SK-N-SH (cell line): ENCODE data around the gene KRTAP10-8. TPM values are rescaled to one million over a fixed set of nuclear protein-coding genes. Genes with fewer than 3 reads are reported as not detected.

ENCODE experiments used
- CTCF ChIA-PET: fragments of 300-600, 350-600 bp; formaldehyde crosslinking; extraction: SDS; loops from one replicate; lab custom pipeline; 2021; lab: Yijun Ruan, JAX
- POLR2A ChIA-PET: fragments of 350-600 bp; sonication (Branson Sonifier 250); formaldehyde crosslinking; extraction: SDS; loops from one replicate; lab custom pipeline; 2020; ENCODE audit warnings: antibody characterized with exemption, inconsistent platforms; lab: Yijun Ruan, JAX
- DNase-seq: peaks from one replicate; pipeline ENCODE4 v3.0.0; 2012
- H2AFZ ChIP-seq: fragments of 200-600 bp; sonication (generic); 2 replicates; pipeline ENCODE4 v1.8.1; 2016; ENCODE audit warnings: antibody characterized with exemption, mild to moderate bottlenecking, low read depth
- H3F3A ChIP-seq: fragments of 200-600 bp; sonication (generic); replicated peaks from 2 replicates; pipeline ENCODE3; 2016; ENCODE audit warnings: antibody characterized with exemption, mild to moderate bottlenecking; ENCODE audit not compliant: insufficient read depth
- H3K27ac ChIP-seq, 2 experiments: fragments of 200-500 bp in 1 of 2; fragments of 200-600 bp in 1 of 2; sonication (Bioruptor generic) in 1 of 2; sonication (generic), shearing (Covaris generic) in 1 of 2; 2 replicates each; pipeline versions ENCODE4 v1.5.1 to v1.6.1; 2014 to 2016; ENCODE audit warnings: low read depth in 2 of 2, inconsistent platforms in 1 of 2, low read length in 1 of 2, mild to moderate bottlenecking in 1 of 2, mixed read lengths in 1 of 2
- H3K27me3 ChIP-seq: fragments of 200-600 bp; sonication (generic), shearing (Covaris generic); 2 replicates; pipeline ENCODE4 v1.6.1; 2016; ENCODE audit warnings: mixed run types; ENCODE audit not compliant: insufficient read depth
- H3K36me3 ChIP-seq, 2 experiments: fragments of 200-500 bp in 1 of 2; fragments of 200-600 bp in 1 of 2; sonication (Bioruptor generic) in 1 of 2; sonication (generic) in 1 of 2; replicated peaks in 1 of 2; 2 replicates each; pipeline versions ENCODE3 to v1.5.1; 2014 to 2016; ENCODE audit warnings: low read length in 1 of 2, mild to moderate bottlenecking in 1 of 2; ENCODE audit not compliant: insufficient read depth in 2 of 2, control insufficient read depth in 1 of 2
- H3K4me1 ChIP-seq, 2 experiments: fragments of 200-500 bp in 1 of 2; fragments of 200-600 bp in 1 of 2; sonication (Bioruptor generic) in 1 of 2; sonication (generic), shearing (Covaris generic) in 1 of 2; 2 replicates each; pipeline versions ENCODE4 v1.5.1 to v1.6.1; 2014 to 2016; ENCODE audit warnings: low read depth in 1 of 2, low read length in 1 of 2, mixed run types in 1 of 2; ENCODE audit not compliant: insufficient read depth in 2 of 2, control insufficient read depth in 1 of 2
- H3K4me2 ChIP-seq: fragments of 200-600 bp; sonication (generic), shearing (Covaris generic); 2 replicates; pipeline ENCODE4 v1.6.1; 2017; ENCODE audit warnings: mixed run types
- H3K4me3 ChIP-seq, 2 experiments: fragments of 200-500 bp in 1 of 2; fragments of 200-600 bp in 1 of 2; sonication (Bioruptor generic) in 1 of 2; sonication (generic), shearing (Covaris generic) in 1 of 2; 2 replicates each; pipeline versions ENCODE4 v1.5.1 to v1.8.1; 2014 to 2016; ENCODE audit warnings: low read depth in 2 of 2, inconsistent platforms in 1 of 2, low read length in 1 of 2, mild to moderate bottlenecking in 1 of 2, mixed read lengths in 1 of 2, moderate library complexity in 1 of 2
- H3K79me2 ChIP-seq: fragments of 200-600 bp; sonication (generic); 2 replicates; pipeline ENCODE4 v1.8.1; 2017; ENCODE audit warnings: mild to moderate bottlenecking; ENCODE audit not compliant: insufficient read depth
- H3K9ac ChIP-seq: fragments of 200-600 bp; sonication (generic); 2 replicates; pipeline ENCODE4 v1.6.1; 2017; ENCODE audit warnings: mixed run types
- H3K9me2 ChIP-seq: fragments of 200-600 bp; sonication (generic); 2 replicates; pipeline ENCODE4 v1.6.1; 2017; ENCODE audit warnings: mixed run types
- H3K9me3 ChIP-seq: fragments of 200-600 bp; sonication (generic); 2 replicates; pipeline ENCODE4 v1.6.1; 2017; ENCODE audit warnings: mixed run types, mild to moderate bottlenecking, moderate library complexity
- H4K20me1 ChIP-seq: fragments of 200-600 bp; sonication (generic); 2 replicates; pipeline ENCODE4 v1.6.1; 2017; ENCODE audit warnings: mild to moderate bottlenecking, mixed run types; ENCODE audit not compliant: insufficient read depth
- EP300 ChIP-seq, 2 experiments: IDR thresholded peaks; 2 replicates each; pipeline versions ENCODE4 v1.4.0 to v1.6.1; 2012; ENCODE audit warnings: borderline replicate concordance in 1 of 2, low read depth in 1 of 2, low read length in 1 of 2
- EZH2phosphoT487 ChIP-seq: fragments of 200-600 bp; sonication (generic); IDR thresholded peaks from 2 replicates; pipeline ENCODE4 v1.6.1; 2017; ENCODE audit warnings: low read depth, mixed run types, mild to moderate bottlenecking, antibody characterized with exemption, moderate library complexity, borderline replicate concordance
- FOSL2 ChIP-seq: IDR thresholded peaks from 2 replicates; pipeline ENCODE4 v1.4.0; 2012; ENCODE audit warnings: low read depth, mild to moderate bottlenecking, moderate library complexity, borderline replicate concordance
- FOXJ3 ChIP-seq: sonication (generic); formaldehyde crosslinking; IDR thresholded peaks from 2 replicates; pipeline ENCODE4 v1.5.1; 2020; ENCODE audit warnings: mild to moderate bottlenecking, missing genetic modification reagents
- FOXM1 ChIP-seq: IDR thresholded peaks from 2 replicates; pipeline ENCODE4 v1.4.0; 2012; ENCODE audit warnings: low read depth, mild to moderate bottlenecking
- GABPA ChIP-seq: IDR thresholded peaks from 2 replicates; pipeline ENCODE4 v1.4.0; 2012; ENCODE audit warnings: low read depth, mild to moderate bottlenecking
- JUND ChIP-seq: IDR thresholded peaks from 2 replicates; pipeline ENCODE4 v1.4.0; 2012
- MXI1 ChIP-seq: IDR thresholded peaks from 2 replicates; pipeline ENCODE4 v1.6.1; 2012; ENCODE audit warnings: mild to moderate bottlenecking, low read depth, low read length, improper control_type of control experiment
- NFIC ChIP-seq: IDR thresholded peaks from 2 replicates; pipeline ENCODE4 v1.4.0; 2012; ENCODE audit warnings: borderline replicate concordance
- NRF1 ChIP-seq: IDR thresholded peaks from 2 replicates; pipeline ENCODE4 v1.6.1; 2012; ENCODE audit warnings: low read depth, mild to moderate bottlenecking, low read length
- RAD21 ChIP-seq: IDR thresholded peaks from 2 replicates; pipeline ENCODE4 v1.6.1; 2012; ENCODE audit warnings: mild to moderate bottlenecking, low read length
- RCOR1 ChIP-seq: fragments of 150-350 bp; IDR thresholded peaks from 2 replicates; pipeline ENCODE4 v1.6.1; 2017; ENCODE audit warnings: antibody characterized with exemption, low read length
- RFX5 ChIP-seq: IDR thresholded peaks from 2 replicates; pipeline ENCODE4 v1.6.1; 2012; ENCODE audit warnings: mild to moderate bottlenecking, improper control_type of control experiment, low read length
- RXRA ChIP-seq: IDR thresholded peaks from 2 replicates; pipeline ENCODE4 v1.4.0; 2012; ENCODE audit warnings: low read depth, mild to moderate bottlenecking, borderline replicate concordance
- SMC3 ChIP-seq: IDR thresholded peaks from 2 replicates; pipeline ENCODE4 v1.6.1; 2012; ENCODE audit warnings: low read depth, low read length, improper control_type of control experiment
- TAF1 ChIP-seq: IDR thresholded peaks from 2 replicates; pipeline ENCODE4 v1.6.1; 2012; ENCODE audit warnings: low read depth, mild to moderate bottlenecking, low read length, moderate library complexity, borderline replicate concordance
- TEAD4 ChIP-seq: IDR thresholded peaks from 2 replicates; pipeline ENCODE4 v1.4.0; 2012; ENCODE audit warnings: mild to moderate bottlenecking, borderline replicate concordance; ENCODE audit not compliant: insufficient read depth
- USF1 ChIP-seq: IDR thresholded peaks from 2 replicates; pipeline ENCODE4 v1.4.0; 2012; ENCODE audit warnings: low read depth, borderline replicate concordance
- YY1 ChIP-seq: IDR thresholded peaks from 2 replicates; pipeline ENCODE4 v1.4.0; 2012; ENCODE audit warnings: low read depth, mild to moderate bottlenecking
- WGBS: methylation state at CpG from one replicate; pipeline ENCODE4 v1.1.6; 2017; ENCODE audit warnings: low lambda C conversion rate; 5-methylcytosine and 5-hydroxymethylcytosine counted together
- polyA plus RNA-seq, 3 experiments: library from polyadenylated mRNA; depleted of rRNA; stranded (reverse); fragments of >200 nt; gene quantifications; 2 replicates each; pipeline ENCODE4 v1.2.3, GENCODE V29; 2012

The KRTAP10-8 gene
- polyA plus RNA-seq, 1 of the 3 experiments (the other 2 are of a cell fraction): not detected

- H3K4me1 ChIP-seq: no peaks in the 10 kb centered on the region; a peak in 1 of 4 replicates
- H3K27me3 ChIP-seq: peaks cover 8% of the 10 kb centered on the region; the same call in 1 of the 2 replicates
- no peaks in the 10 kb centered on the region for H3K36me3 ChIP-seq
- TF ChIP-seq FOXJ3 (CRISPR knock-in tag) (no peak), TAF1 (no peak), RAD21 (no peak)
- H3K9ac ChIP-seq: no peak overlapping the region
- no peaks in the 10 kb centered on the region for H3K79me2 ChIP-seq
- no peak for DNase-seq
- POLR2A ChIA-PET: no interaction called here
- no peaks in the 10 kb centered on the region for H4K20me1 ChIP-seq
- no peak overlapping the region for H2AFZ ChIP-seq
- no peaks in the 10 kb centered on the region for H3F3A ChIP-seq
- WGBS: 21% methylated on average over 5 of the region's 5 CpGs
- H3K9me3 ChIP-seq: 0 out of 2 replicates have a peak, but pooled peaks cover 5% of the 10 kb centered on the region
- no peaks in the 10 kb centered on the region for H3K9me2 ChIP-seq
- CTCF ChIA-PET: no interaction called here
- no peak overlapping the region for H3K4me3 ChIP-seq
- no peak overlapping the region for H3K27ac ChIP-seq
- H3K4me2 ChIP-seq: no peak overlapping the region
These were observed 28.9 kb downstream of the KRTAP10-8 start for GRCh38 chr21:44640761-44641160.

DNA sequence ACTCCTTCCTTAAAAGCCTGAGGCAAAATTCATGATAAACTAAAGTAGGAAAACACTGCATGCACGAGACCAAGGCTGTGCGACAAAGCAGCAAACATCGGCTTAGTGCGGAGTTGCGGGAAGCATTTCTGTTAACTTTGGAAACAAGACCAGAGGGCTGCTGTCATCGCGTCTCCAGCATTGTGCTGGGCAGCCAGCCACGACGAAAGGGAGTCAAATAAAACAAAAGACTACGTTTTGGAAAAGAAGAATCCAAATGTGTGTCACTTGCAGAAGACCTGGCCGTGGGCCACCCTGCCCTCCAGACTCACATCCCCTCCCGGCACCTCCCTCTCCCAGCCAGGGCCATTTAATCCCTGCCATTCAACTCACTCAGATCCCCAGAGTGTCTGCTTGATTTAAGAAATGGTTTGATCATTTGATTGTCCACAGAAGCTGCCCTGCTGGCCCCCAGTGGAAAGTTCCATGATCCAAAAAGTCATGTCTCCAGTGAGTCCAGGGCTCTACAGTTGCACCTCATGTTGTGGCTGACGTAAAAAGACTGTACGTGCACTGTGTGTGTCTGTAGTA, 31.9 kb downstream of the KRTAP10-8 start:
- no peaks in the 10 kb centered on the region for H4K20me1 ChIP-seq
- H3K9me3 ChIP-seq: 0 out of 2 replicates have a peak, but pooled peaks cover 5% of the 10 kb centered on the region
- no peak overlapping the region for H3K4me3 ChIP-seq
- no peaks in the 10 kb centered on the region for H3K36me3 ChIP-seq
- H3K9me2 ChIP-seq: no peaks in the 10 kb centered on the region
- TF ChIP-seq EP300 (IDR thresholded peaks at IDR 0.05; ENCODE audit: borderline replicate concordance in 1 of 2, low read depth in 1 of 2, low read length in 1 of 2) (no peak), FOXJ3 (CRISPR knock-in tag) (no peak), USF1 (no peak), GABPA (no peak), TAF1 (no peak), FOSL2 (no peak), JUND (no peak), RXRA (no peak), TEAD4 (no peak), NRF1 (no peak), RCOR1 (no peak), MXI1 (no peak), SMC3 (no peak), EZH2phosphoT487 (no peak), YY1 (no peak), RAD21 (no peak), FOXM1 (no peak), NFIC (no peak), RFX5 (no peak)
- POLR2A ChIA-PET: no interaction called here
- no peak overlapping the region for H3K4me2 ChIP-seq
- H3K27ac ChIP-seq: no peak overlapping the region
- no peaks in the 10 kb centered on the region for H3K79me2 ChIP-seq
- H3K9ac ChIP-seq: no peak overlapping the region
- no peak for DNase-seq
- 21% methylated on average over 14 of the region's 14 CpGs for WGBS
- no peaks in the 10 kb centered on the region for H3K4me1 ChIP-seq
- H3F3A ChIP-seq: no peaks in the 10 kb centered on the region
- no peak overlapping the region for H2AFZ ChIP-seq
- H3K27me3 ChIP-seq: peaks cover 30% of the 10 kb centered on the region
- CTCF ChIA-PET: no interaction called here
